Occipital lobe (tissue), 2 donors: ENCODE measurements around the gene SEPTIN12. TPM values are rescaled to one million over a fixed set of nuclear protein-coding genes. Genes with fewer than 3 reads are reported as not detected.
A peak's percentile ranks its signal among the peaks of the same experiment; 100 is the strongest.
"Not testable (repeated sequence)": the region's sequence is repeated elsewhere in the genome, so short reads cannot be mapped to it uniquely, and the experiment has no call there.

Experiments
- DNase-seq: peaks from one replicate; lab custom pipeline; 2025; lab: John Stamatoyannopoulos, UW
- total RNA-seq: library from RNA; depleted of rRNA; stranded (reverse); fragments of >200 nt; gene quantifications from one replicate; pipeline ENCODE4 v1.2.3, GENCODE V29; 2014

The SEPTIN12 gene
- total RNA-seq, 1 donor from 2014 or later: not detected

GRCh38 chr16:4754865-4755264 is 33.3 kb downstream of the SEPTIN12 start:
- no peak for DNase-seq

GRCh38 chr16:4753227-4753626 is 34.9 kb downstream of the SEPTIN12 start:
- no peak for DNase-seq

- no peak for DNase-seq
These were observed 35.6 kb downstream of the SEPTIN12 start for GRCh38 chr16:4752351-4753100.

GRCh38 chr16:4750896-4751295 is 37.2 kb downstream of the SEPTIN12 start:
- DNase-seq: no peak

GRCh38 chr16:4749700-4750257 is 38.4 kb downstream of the SEPTIN12 start:
- no peak for DNase-seq

GRCh38 chr16:4748682-4749411 is 39.3 kb downstream of the SEPTIN12 start:
- no peak for DNase-seq

GRCh38 chr16:4747906-4748681 is 40.1 kb downstream of the SEPTIN12 start:
- DNase-seq: no peak

- DNase-seq: no peak
These were observed 41.1 kb downstream of the SEPTIN12 start for GRCh38 chr16:4746991-4747574.

- no peak for DNase-seq
These were observed 41.9 kb downstream of the SEPTIN12 start for GRCh38 chr16:4746215-4746614.

- DNase-seq: no peak
These were observed 42.9 kb downstream of the SEPTIN12 start for GRCh38 chr16:4745274-4745569.

- DNase-seq: no peak
These were observed 43.4 kb downstream of the SEPTIN12 start for GRCh38 chr16:4744555-4745273.

- no peak for DNase-seq
These were observed 44.8 kb downstream of the SEPTIN12 start for GRCh38 chr16:4743226-4743878.

- not testable (repeated sequence) for DNase-seq
These were observed 49.8 kb downstream of the SEPTIN12 start for GRCh38 chr16:4738370-4738769.

GRCh38 chr16:4737545-4737944 is 50.6 kb downstream of the SEPTIN12 start:
- no peak for DNase-seq

- no peak for DNase-seq
These were observed 51.6 kb downstream of the SEPTIN12 start for GRCh38 chr16:4736546-4736945.

GRCh38 chr16:4734730-4735535 is 53.2 kb downstream of the SEPTIN12 start:
- DNase-seq: peak; percentile 66

- DNase-seq: peak; percentile 96
These were observed 53.9 kb downstream of the SEPTIN12 start, which contains the start of the genes ANKS3 and DNAAF8 for GRCh38 chr16:4734063-4734729. Gene ANKS3, minus strand, starts transcription at chr16:4734271. Its CDS starts 4,122 bp downstream, at chr16:4730149. Gene DNAAF8, plus strand, starts transcription at chr16:4734537. Its CDS starts 1,978 bp downstream, at chr16:4736515.

- DNase-seq: no peak
These were observed 54.4 kb downstream of the SEPTIN12 start for GRCh38 chr16:4733747-4734062.

- DNase-seq: no peak
These were observed 54.9 kb downstream of the SEPTIN12 start for GRCh38 chr16:4733211-4733742.
